Neuronal stem cell (in vitro differentiated cells): ENCODE measurements around the gene RAB24.

Experiments used
- DNase-seq: peaks from one replicate; pipeline ENCODE4 v3.0.0-alpha.2; 2013; ENCODE audit warnings: low spot score
- H2AFZ ChIP-seq: one replicate; pipeline ENCODE4 v1.6.1; 2013; ENCODE audit warnings: mild to moderate bottlenecking, low read length, inconsistent platforms
- H2AK5ac ChIP-seq: 2 replicates; pipeline ENCODE4 v1.6.1; 2013; ENCODE audit warnings: low read depth, mild to moderate bottlenecking, inconsistent platforms, low read length, moderate library complexity, mixed read lengths
- H2BK120ac ChIP-seq: 2 replicates; pipeline ENCODE4 v1.6.1; 2013; ENCODE audit warnings: low read depth, mild to moderate bottlenecking, inconsistent platforms, low read length, moderate library complexity, mixed read lengths
- H2BK12ac ChIP-seq: one replicate; pipeline ENCODE4 v1.6.1; 2013; ENCODE audit warnings: low read length, inconsistent platforms
- H2BK15ac ChIP-seq: 2 replicates; pipeline ENCODE4 v1.6.1; 2013; ENCODE audit warnings: mild to moderate bottlenecking, low read length, inconsistent platforms, mixed read lengths
- H2BK5ac ChIP-seq: one replicate; pipeline ENCODE4 v1.6.1; 2013; ENCODE audit warnings: inconsistent platforms, mild to moderate bottlenecking, low read length, moderate library complexity
- H3K14ac ChIP-seq: one replicate; pipeline ENCODE4 v1.6.1; 2013; ENCODE audit warnings: low read length, inconsistent platforms
- H3K18ac ChIP-seq: 2 replicates; pipeline ENCODE4 v1.6.1; 2013; ENCODE audit warnings: low read length, inconsistent platforms
- H3K23ac ChIP-seq: 2 replicates; pipeline ENCODE4 v1.6.1; 2013; ENCODE audit warnings: low read depth, mild to moderate bottlenecking, mixed read lengths, low read length, inconsistent platforms; ENCODE audit not compliant: poor library complexity
- H3K27ac ChIP-seq: replicated peaks from 3 replicates; pipeline ENCODE4 v1.5.1; 2013; ENCODE audit warnings: low read length, inconsistent platforms
- H3K27me3 ChIP-seq, 3 experiments: 2 replicates each; pipeline ENCODE4 v1.6.1; 2013; ENCODE audit warnings: low read length in 3 of 3, mild to moderate bottlenecking in 2 of 3, inconsistent platforms in 1 of 3, low read depth in 1 of 3, mixed read lengths in 1 of 3, moderate library complexity in 1 of 3; ENCODE audit not compliant: control insufficient read depth in 3 of 3, insufficient read depth in 3 of 3
- H3K36me3 ChIP-seq, 2 donors: replicated peaks in 1 of 2; 2 replicates each; pipeline ENCODE4 v1.6.1; 2013; ENCODE audit warnings: low read length in 2 of 2; ENCODE audit not compliant: control insufficient read depth in 2 of 2, insufficient read depth in 2 of 2
- H3K4ac ChIP-seq: 2 replicates; pipeline ENCODE4 v1.6.1; 2013; ENCODE audit warnings: inconsistent platforms, mild to moderate bottlenecking, low read length, moderate library complexity
- H3K4me1 ChIP-seq, 2 donors: 1 replicate in 1 of 2; 2 replicates in 1 of 2; pipeline ENCODE4 v1.6.1; 2013; ENCODE audit warnings: low read length in 2 of 2, low read depth in 1 of 2; ENCODE audit not compliant: control insufficient read depth in 2 of 2, insufficient read depth in 1 of 2
- H3K4me2 ChIP-seq: one replicate; pipeline ENCODE4 v1.6.1; 2013; ENCODE audit warnings: mild to moderate bottlenecking, low read length, inconsistent platforms; ENCODE audit not compliant: insufficient read depth, poor library complexity, severe bottlenecking
- H3K4me3 ChIP-seq, 2 donors: 2 replicates each; pipeline ENCODE4 v1.5.1; 2013; ENCODE audit warnings: low read length in 2 of 2, mild to moderate bottlenecking in 2 of 2, inconsistent platforms in 1 of 2, moderate library complexity in 1 of 2
- H3K79me1 ChIP-seq: one replicate; pipeline ENCODE4 v1.6.1; 2013; ENCODE audit warnings: low read depth, mild to moderate bottlenecking, inconsistent platforms, low read length, moderate library complexity
- H3K9ac ChIP-seq: one replicate; pipeline ENCODE4 v1.6.1; 2013; ENCODE audit warnings: mild to moderate bottlenecking, low read depth, low read length, inconsistent platforms; ENCODE audit not compliant: poor library complexity
- H3K9me3 ChIP-seq, 2 donors: replicated peaks in 1 of 2; 2 replicates each; pipeline versions ENCODE3 to v1.6.1; 2013; ENCODE audit warnings: low read length in 2 of 2, mild to moderate bottlenecking in 2 of 2, inconsistent platforms in 1 of 2, low read depth in 1 of 2, mixed read lengths in 1 of 2, moderate library complexity in 1 of 2; ENCODE audit not compliant: control insufficient read depth in 2 of 2, insufficient read depth in 1 of 2
- H4K8ac ChIP-seq: one replicate; pipeline ENCODE4 v1.6.1; 2013; ENCODE audit warnings: low read depth, mild to moderate bottlenecking, inconsistent platforms, low read length, moderate library complexity
- H4K91ac ChIP-seq: one replicate; pipeline ENCODE4 v1.6.1; 2013; ENCODE audit warnings: low read length, low read depth, mild to moderate bottlenecking, inconsistent platforms; ENCODE audit not compliant: poor library complexity
- WGBS, 2 donors: extraction: QIAGEN DNeasy Blood & Tissue Kit; methylation state at CpG; one replicate each; pipeline ENCODE4 v1.1.7; 2013; ENCODE audit warnings: missing lambda C conversion rate in 2 of 2, mixed read lengths in 1 of 2; ENCODE audit not compliant: insufficient read length in 2 of 2, insufficient replicate concordance in 1 of 2; ENCODE audit errors: extremely low coverage in 2 of 2; 5-methylcytosine and 5-hydroxymethylcytosine counted together

RAB24 gene

DNA sequence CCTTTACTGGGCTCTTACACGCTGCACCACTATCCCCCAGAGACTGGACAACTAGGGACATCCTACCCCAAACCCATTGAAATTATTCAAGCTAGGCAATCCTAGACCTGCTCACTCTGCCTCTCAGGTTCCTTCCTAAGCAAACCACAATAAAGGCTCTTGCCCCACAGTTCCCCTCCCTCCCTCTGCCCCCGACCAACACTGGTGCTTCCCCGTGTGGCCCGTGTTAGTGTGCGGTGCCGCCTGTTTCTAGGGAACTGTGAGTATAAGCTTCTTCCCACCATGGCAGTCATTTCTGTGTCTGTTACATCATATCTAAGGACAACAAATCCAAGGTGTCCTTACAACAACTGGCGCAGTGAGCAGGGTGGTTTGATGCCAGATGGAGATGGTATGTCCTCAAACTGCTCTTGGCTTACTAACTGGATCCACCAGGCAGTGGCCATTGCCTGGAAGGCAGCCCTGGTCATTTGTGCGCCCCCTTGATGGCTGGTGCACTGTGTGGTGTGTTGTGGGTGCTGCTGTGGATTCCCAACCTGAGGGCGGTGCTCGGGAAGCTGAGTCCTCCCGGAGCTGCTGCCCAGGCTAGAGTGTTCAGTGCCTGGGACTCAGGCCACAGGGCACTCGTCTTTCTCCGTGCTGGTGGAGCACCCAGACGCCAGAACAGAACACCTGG, 16.5 kb upstream of the RAB24 start:
- H4K8ac ChIP-seq, result no peak overlapping the region
- no peak overlapping the region for H3K4me2 ChIP-seq
- no peak overlapping the region for H3K14ac ChIP-seq
- H3K4me3 ChIP-seq, result no peak overlapping the region
- no peak overlapping the region for H2BK120ac ChIP-seq
- no peak overlapping the region for H3K27ac ChIP-seq
- H3K4ac ChIP-seq, result no peak overlapping the region
- H2AFZ ChIP-seq, result no peak overlapping the region
- peak overlapping the region; percentile 61 for H2BK5ac ChIP-seq
- no CpG with 5 or more reads among the region's 14 CpGs for WGBS, 2 donors
- no peak overlapping the region for H3K9ac ChIP-seq
- H3K79me1 ChIP-seq, result no peaks in the 10 kb centered on the region
- DNase-seq, result no peak
- H3K36me3 ChIP-seq, result peaks cover 0 to 2% of the 10 kb centered on the region in 2 donors
- H3K23ac ChIP-seq, result no peak overlapping the region
- no peak overlapping the region for H4K91ac ChIP-seq
- H3K4me1 ChIP-seq, result no peaks in the 10 kb centered on the region
- H2BK15ac ChIP-seq, result no peak overlapping the region
- no peak overlapping the region for H2BK12ac ChIP-seq
- no peaks in the 10 kb centered on the region for H3K27me3 ChIP-seq
- no peak overlapping the region for H2AK5ac ChIP-seq
- H3K18ac ChIP-seq, result no peak overlapping the region
- peaks cover 0 to 9% of the 10 kb centered on the region in 2 donors for H3K9me3 ChIP-seq

- no peak overlapping the region for H3K18ac ChIP-seq
- DNase-seq, result peak; percentile 55
- H3K4me3 ChIP-seq, result no peak overlapping the region
- H3K4me2 ChIP-seq, result no peak overlapping the region
- H2BK15ac ChIP-seq, result no peak overlapping the region
- peaks cover under 1 to 1% of the 10 kb centered on the region in 2 donors for H3K4me1 ChIP-seq
- H3K4ac ChIP-seq, result no peak overlapping the region
- no peak overlapping the region for H4K8ac ChIP-seq
- no peak overlapping the region for H3K14ac ChIP-seq
- H3K36me3 ChIP-seq, result peaks cover 0 to 2% of the 10 kb centered on the region in 2 donors
- no peak overlapping the region for H2BK5ac ChIP-seq
- H4K91ac ChIP-seq, result no peak overlapping the region
- WGBS, 2 donors, result no CpG with 5 or more reads among the region's 7 CpGs
- no peaks in the 10 kb centered on the region for H3K27me3 ChIP-seq
- H3K79me1 ChIP-seq, result no peaks in the 10 kb centered on the region
- no peak overlapping the region for H3K9ac ChIP-seq
- no peak overlapping the region for H2AK5ac ChIP-seq
- no peak overlapping the region for H2BK12ac ChIP-seq
- no peak overlapping the region for H3K23ac ChIP-seq
- H3K27ac ChIP-seq, result no peak overlapping the region
- H2BK120ac ChIP-seq, result no peak overlapping the region
- no peak overlapping the region for H2AFZ ChIP-seq
- peaks cover 0 to 9% of the 10 kb centered on the region in 2 donors for H3K9me3 ChIP-seq
These were observed 14.4 kb upstream of the RAB24 start for GRCh38 chr5:177317959-177318377.

- H3K14ac ChIP-seq, result no peak overlapping the region
- no peak overlapping the region for H3K4me3 ChIP-seq
- no peak overlapping the region for H4K8ac ChIP-seq
- no peaks in the 10 kb centered on the region for H3K79me1 ChIP-seq
- no peaks in the 10 kb centered on the region for H3K27me3 ChIP-seq
- peaks cover 0 to 2% of the 10 kb centered on the region in 2 donors for H3K36me3 ChIP-seq
- no peak overlapping the region for H4K91ac ChIP-seq
- H3K27ac ChIP-seq, result no peak overlapping the region
- no peak overlapping the region for H2BK15ac ChIP-seq
- H3K23ac ChIP-seq, result no peak overlapping the region
- H2AK5ac ChIP-seq, result no peak overlapping the region
- H2BK5ac ChIP-seq, result no peak overlapping the region
- H3K4me2 ChIP-seq, result no peak overlapping the region
- H3K9me3 ChIP-seq, result peaks cover 0 to 9% of the 10 kb centered on the region in 2 donors
- H3K18ac ChIP-seq, result no peak overlapping the region
- no peak overlapping the region for H3K9ac ChIP-seq
- no CpG with 5 or more reads among the region's 3 CpGs for WGBS, 2 donors
- peaks cover 6% of the 10 kb centered on the region in 2 donors for H3K4me1 ChIP-seq
- H2BK120ac ChIP-seq, result no peak overlapping the region
- no peak overlapping the region for H2BK12ac ChIP-seq
- no peak overlapping the region for H3K4ac ChIP-seq
- no peak for DNase-seq
- no peak overlapping the region for H2AFZ ChIP-seq
These were observed 12.5 kb upstream of the RAB24 start for GRCh38 chr5:177316005-177316404.

DNA sequence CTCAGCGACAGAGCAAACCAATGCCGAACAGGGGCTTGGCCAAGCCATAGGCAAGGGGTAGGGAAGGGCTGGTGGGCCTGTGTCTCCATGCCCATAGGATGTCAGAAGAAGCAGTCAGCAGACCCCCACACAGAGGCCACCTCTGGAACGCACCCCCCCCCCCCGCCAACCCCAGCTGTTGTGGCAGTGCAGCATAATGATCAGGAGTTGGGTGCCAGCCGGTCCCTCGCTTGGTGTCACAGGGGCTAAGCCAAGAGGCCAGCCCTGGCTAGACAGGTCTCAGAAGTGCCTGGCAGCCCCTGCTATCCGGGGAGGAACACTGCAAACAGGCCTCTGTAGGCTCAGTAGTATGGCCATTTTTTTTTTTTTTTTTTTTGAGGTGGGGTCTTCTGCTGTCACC, 11.9 kb upstream of the RAB24 start:
- Histone ChIP-seq H2BK15ac (no peak overlapping the region), H3K9me3 (peaks cover 0 to 9% of the 10 kb centered on the region in 2 donors), H3K14ac (no peak overlapping the region), H2AFZ (no peak overlapping the region), H4K91ac (no peak overlapping the region), H3K36me3 (peaks cover 0 to 2% of the 10 kb centered on the region in 2 donors), H4K8ac (no peak overlapping the region), H2BK5ac (no peak overlapping the region), H3K27me3 (peaks cover 0 to 1% (median 0%) of the 10 kb centered on the region in 3 experiments), H3K4me2 (no peak overlapping the region), H2BK120ac (no peak overlapping the region), H3K4ac (no peak overlapping the region), H2AK5ac (peak overlapping the region; percentile 87), H3K27ac (no peak overlapping the region), H3K18ac (peak overlapping the region; percentile 19), H3K79me1 (peaks cover 2% of the 10 kb centered on the region), H3K4me3 (no peak overlapping the region), H2BK12ac (no peak overlapping the region), H3K4me1 (peaks cover 11 to 12% of the 10 kb centered on the region in 2 donors), H3K9ac (peak overlapping the region; percentile 55), H3K23ac (peak overlapping the region; percentile 35)
- no CpG with 5 or more reads among the region's 7 CpGs for WGBS, 2 donors
- no peak for DNase-seq
